Activated gamma-delta T cell treated with anti-CD3 and anti-CD28 coated beads, Interleukin-2, amount 50 U/mL, for 16 hours (primary cell): Measurements from ENCODE around the gene FSTL4.
"Not testable (repeated sequence)": the region's sequence is repeated elsewhere in the genome, so short reads cannot be mapped to it uniquely, and the experiment has no call there.

Source experiments
- DNase-seq: peaks from one replicate; pipeline ENCODE4 v3.0.0-alpha.2; 2020; ENCODE audit warnings: low read depth

Gene FSTL4

GRCh38 chr5:133403741-133404364 lies 208.5 kb downstream of the FSTL4 start:
- no peak for DNase-seq

GRCh38 chr5:133402775-133403174 lies 209.6 kb downstream of the FSTL4 start:
- no peak for DNase-seq

GRCh38 chr5:133401731-133402347 lies 210.5 kb downstream of the FSTL4 start:
- DNase-seq, result no peak

GRCh38 chr5:133400831-133401351 lies 211.4 kb downstream of the FSTL4 start:
- no peak for DNase-seq

DNA sequence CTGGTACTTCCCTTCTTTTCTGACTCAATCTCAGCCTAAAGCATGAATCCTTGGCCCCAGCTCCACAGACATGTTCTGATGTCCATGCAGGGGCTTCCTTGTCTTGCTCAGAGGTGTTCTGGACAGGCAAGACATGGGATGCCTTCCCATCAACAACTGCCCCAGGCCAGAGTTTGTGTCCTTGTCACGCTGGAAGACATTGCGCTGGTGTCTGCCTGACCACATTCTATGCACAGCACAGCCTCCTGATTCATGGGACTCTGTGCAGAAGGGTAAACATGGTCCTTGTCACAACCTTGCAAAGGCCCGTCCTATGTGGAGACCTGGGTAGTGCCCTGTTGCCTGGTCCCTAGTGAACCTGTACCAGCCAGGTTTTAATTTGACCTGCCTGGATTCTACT lies 212.2 kb downstream of the FSTL4 start:
- DNase-seq, result no peak

- DNase-seq, result no peak
Measured at GRCh38 chr5:133399247-133399891, 213.0 kb downstream of the FSTL4 start.

GRCh38 chr5:133398646-133399101 lies 213.7 kb downstream of the FSTL4 start:
- no peak for DNase-seq

GRCh38 chr5:133397990-133398645 lies 214.2 kb downstream of the FSTL4 start:
- no peak for DNase-seq

- no peak for DNase-seq
Measured at GRCh38 chr5:133397348-133397747, 215.0 kb downstream of the FSTL4 start.

GRCh38 chr5:133396814-133397213 lies 215.5 kb downstream of the FSTL4 start:
- DNase-seq, result no peak

DNA sequence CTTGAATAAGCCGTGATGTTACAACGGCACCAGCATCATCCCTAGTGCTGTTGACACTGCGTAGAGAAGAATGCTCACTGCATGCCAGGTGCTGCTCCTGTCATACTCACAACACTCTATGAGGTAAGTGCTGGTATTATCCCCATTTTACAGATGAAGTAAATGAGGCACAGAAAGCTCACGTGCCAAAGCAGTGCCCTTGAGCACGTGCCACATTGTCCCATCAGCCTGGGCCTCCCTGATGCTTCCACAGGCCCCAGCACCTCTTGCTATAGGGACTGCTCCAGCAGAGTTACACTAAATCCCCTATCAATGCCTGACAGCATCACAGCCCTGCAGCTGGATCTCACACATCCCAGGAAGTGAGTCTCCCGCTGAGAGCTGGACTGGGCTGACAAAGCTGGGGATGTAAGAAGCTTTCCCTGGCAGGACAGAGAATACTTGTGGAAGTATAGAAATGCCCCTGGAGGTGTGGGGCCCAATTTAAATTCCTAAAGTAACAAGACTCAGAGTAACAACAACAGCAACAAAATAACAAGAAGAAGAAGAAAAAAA lies 216.1 kb downstream of the FSTL4 start:
- no peak for DNase-seq

DNA sequence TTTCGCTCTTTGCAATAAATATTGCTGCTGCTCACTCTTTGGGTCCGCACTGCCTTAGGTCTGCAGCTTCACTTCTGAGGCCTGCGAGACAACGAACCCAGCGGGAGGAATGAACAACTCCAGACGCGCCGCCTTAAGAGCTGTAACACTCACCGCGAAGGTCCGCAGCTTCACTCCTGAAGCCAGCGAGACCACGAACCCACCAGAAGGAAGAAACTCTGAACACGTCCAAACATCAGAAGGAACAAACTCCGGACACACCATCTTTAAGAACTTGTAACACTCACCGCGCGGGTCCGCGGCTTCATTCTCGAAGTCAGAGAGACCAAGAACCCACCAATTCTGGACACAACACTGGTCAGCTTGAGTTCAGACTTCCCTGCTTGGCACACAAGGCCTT lies 217.1 kb downstream of the FSTL4 start:
- not testable (repeated sequence) for DNase-seq

- not testable (repeated sequence) for DNase-seq
Measured at GRCh38 chr5:133394477-133394817, 217.9 kb downstream of the FSTL4 start.

GRCh38 chr5:133393776-133394476 lies 218.4 kb downstream of the FSTL4 start:
- DNase-seq, result no peak

DNA sequence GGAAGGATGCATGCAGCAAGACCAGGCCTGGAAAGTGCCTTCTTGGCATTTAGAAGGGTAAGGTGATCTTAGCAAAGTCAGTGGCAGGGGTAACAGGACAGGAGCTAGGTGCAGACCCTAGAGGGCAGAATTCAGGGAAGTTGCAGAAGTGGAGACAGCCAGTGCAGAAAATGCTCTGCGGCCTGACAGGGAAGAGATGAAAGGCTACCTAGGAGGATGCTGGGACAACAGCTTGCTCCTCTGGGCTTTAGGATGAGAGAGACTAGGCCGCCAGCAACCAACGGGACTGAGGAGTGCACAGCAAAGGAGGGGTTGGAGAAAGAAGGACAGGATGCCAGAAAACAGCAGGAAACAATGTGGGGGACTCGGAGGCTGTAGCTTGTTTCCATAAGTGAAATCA lies 219.9 kb downstream of the FSTL4 start:
- DNase-seq, result no peak

DNA sequence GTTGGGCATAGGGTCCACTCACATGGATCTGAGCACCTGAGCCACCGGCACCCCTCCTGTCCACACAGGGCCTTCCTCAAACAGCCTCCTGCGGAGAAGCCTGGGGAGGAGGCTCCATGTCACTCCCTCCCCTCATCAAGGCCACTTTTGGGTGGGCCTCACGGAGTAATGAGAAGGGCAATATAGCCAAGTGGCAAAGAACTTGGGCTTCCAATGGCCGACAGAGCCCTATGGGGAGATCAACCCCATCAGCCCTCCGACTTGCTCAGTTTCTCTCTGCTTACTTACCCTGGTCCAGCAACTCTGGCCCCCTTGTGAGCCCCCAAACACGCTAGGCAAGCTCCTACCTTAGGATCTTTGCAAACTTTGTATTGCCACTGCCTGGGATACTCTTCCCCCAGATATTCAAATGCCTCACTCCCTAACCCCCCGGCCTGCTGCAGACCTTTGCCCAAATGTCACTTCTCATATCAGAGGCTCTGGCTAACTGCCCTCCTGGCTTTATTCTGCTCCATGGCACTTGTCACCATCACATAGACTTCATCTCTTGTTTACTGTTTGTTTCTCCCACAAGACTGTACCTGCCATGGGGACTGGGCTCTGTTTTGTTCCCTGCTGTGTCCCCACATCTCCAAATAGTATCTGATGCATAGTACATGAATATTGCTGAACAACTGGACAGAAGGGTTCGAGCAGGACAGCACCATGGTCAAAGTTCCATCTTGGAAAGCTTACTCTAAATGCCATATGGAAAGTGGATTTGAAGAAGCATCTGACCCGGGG lies 220.8 kb downstream of the FSTL4 start:
- DNase-seq, result no peak

DNA sequence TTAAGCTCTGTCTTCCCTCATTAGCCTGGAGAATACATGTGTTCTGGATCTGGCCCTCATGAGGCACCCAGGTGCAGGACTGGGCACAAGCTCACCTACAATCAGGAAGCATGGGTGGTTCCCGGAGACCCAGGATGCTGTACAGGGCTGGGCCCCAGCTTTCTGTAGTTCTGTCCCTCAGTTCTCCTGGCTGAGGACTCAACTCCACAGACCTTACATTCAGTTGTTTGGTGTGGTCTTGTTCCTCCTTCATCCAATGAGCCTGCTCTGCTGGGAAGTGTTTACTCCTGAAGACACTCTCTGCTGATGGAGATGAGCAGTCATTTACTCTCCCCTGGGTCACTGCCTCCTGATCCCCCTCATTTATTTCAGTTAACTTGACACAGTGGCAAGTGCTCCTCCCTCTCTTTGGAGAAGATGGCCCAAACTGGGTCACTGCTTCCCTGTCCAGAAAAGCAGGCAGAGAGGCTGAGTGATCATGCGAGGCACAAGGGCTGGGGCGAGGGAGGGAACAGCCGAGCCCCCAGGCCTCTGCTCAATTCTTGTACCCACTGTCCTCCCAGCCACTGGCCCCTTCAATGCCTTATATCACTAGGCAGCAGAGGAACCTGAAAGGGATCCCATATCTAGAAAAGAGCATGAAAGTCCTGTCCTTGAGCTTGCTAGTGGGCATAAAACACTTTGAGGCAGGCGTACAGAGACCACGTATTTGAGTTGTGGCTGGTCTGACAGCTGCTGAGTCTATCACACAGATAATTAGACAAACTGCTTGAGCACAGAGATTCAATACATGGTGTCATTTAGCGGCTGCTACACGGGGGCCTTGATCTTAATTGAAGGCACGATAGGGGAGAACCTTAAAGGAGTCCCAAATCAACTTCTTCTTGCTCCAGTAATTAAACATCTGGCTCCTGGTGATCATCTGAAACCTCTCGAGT lies 221.7 kb downstream of the FSTL4 start:
- no peak for DNase-seq

DNA sequence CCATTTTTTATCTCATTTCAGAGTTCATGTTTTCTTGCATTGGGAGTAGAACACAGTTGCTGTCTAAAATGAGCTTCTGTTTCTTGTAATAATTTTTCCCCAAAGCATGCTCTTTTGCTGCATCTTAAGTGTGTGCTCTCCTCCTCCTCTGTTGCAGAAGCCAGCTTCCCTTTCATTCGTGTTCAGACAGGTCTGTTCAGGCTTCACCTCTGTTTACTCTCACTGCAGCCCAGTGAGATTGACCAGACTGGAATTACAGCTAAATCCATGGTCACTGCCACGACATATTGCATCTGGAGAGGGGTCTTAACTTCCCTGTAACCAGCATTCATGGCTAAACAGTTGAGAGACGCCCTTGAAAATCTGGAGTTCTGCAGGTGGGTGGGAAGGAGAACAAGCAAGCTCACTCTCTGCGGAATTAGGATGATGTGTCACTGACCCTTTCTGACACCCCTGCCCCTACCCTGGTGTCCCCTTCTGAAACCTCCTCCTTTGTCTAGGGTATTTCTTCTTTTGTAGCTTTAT lies 223.2 kb downstream of the FSTL4 start:
- no peak for DNase-seq

- DNase-seq, result no peak
Measured at GRCh38 chr5:133387621-133388020, 224.7 kb downstream of the FSTL4 start.

DNA sequence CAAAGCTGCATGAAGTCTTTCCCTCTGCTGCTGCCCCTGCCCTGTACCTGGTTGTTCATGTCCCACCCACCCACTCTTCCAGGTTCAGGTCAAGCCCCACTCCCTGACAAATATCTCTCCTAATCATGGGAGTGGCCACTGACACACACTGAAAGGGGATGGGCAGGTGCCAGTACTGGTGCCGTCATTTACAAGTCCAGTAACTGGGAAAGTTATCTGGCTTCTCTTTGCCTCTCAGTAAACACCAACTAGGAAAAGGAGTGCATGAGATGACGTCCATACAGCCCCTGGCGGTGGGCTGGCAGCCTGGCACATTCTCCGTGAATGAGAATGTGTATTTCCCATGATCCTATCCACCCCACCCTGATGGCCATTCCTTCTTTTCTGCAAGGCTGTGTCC lies 225.2 kb downstream of the FSTL4 start:
- no peak for DNase-seq
